ENCODE data around the gene PHLDB1. TPM values are rescaled to one million over a fixed set of nuclear protein-coding genes. Genes with fewer than 3 reads are reported as not detected.

The PHLDB1 gene
- total RNA-seq, 2 donors from 2014 or later = 60.1 to 88.6 TPM

GRCh38 chr11:118640332-118641154 is 33.1 kb downstream of the PHLDB1 start:
- H3K4me1 ChIP-seq = peaks cover 10% of the 10 kb centered on the region
- H3K9me3 ChIP-seq = no peaks in the 10 kb centered on the region
- H3K27me3 ChIP-seq = no peaks in the 10 kb centered on the region
- DNase-seq = no peak
- no peak overlapping the region for H3K27ac ChIP-seq
- no peak for TF ChIP-seq CTCF (IDR thresholded peaks at IDR 0.05)
- no peak overlapping the region for H3K4me3 ChIP-seq
- H3K36me3 ChIP-seq = peaks cover 6% of the 10 kb centered on the region
- intact Hi-C loops (cut with DNase I) = no loop called here
- H3K9ac ChIP-seq (ENCODE audit: low read depth in 2 of 2, low read length in 2 of 2) = no peak overlapping the region

- Histone ChIP-seq H3K36me3 (peaks cover 6% of the 10 kb centered on the region), H3K4me3 (no peak overlapping the region), H3K9me3 (no peaks in the 10 kb centered on the region), H3K27me3 (no peaks in the 10 kb centered on the region), H3K4me1 (peaks cover 10% of the 10 kb centered on the region), H3K27ac (no peak overlapping the region), H3K9ac (ENCODE audit: low read depth in 2 of 2, low read length in 2 of 2) (no peak overlapping the region)
- intact Hi-C loops (cut with DNase I) = no loop called here
- TF ChIP-seq CTCF (IDR thresholded peaks at IDR 0.05) = no peak
- DNase-seq = peak; percentile 80
Observed at GRCh38 chr11:118641397-118642019, 34.1 kb downstream of the PHLDB1 start.

DNA sequence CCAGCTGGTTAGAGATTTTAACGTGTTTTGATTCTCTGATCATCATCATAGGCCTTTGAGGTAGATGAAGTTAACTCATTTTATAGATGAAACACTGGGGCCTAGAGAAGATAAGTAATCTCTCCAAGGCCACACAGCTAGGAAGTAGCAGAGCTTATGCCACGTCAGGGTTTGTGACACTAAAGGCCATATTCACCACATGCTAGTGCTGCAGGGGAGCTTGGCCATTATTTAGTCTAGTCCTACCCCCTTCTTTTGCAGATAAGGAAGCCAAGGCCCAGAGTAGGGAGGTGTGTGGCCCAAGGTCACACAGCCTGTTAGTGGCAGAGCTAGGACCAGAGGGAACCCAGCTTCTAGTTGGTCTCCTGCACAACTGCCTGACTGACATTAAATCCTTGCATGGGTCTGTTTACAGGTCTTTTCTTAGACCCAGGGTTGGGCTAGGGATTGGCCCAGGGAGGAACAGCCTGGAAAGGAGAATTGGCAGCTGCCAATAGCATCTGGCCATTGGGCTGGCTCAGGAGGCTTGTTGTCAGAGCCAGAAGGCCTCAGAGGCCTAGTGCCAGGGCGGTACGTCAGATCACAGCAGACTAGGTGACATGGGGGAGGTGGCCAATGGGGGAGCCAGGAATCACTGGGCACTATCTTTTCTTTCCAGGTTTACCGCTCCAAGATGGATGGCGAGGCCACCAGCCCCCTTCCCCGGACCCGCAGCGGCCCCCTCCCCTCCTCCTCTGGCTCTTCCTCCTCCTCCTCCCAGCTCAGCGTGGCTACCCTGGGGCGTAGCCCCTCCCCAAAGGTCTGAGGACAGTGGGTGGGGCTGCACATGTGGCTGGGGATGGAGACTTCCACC is 36.0 kb downstream of the PHLDB1 start:
- TF ChIP-seq CTCF (IDR thresholded peaks at IDR 0.05) = no peak
- intact Hi-C loops (cut with DNase I) = no loop called here
- peaks cover 6% of the 10 kb centered on the region for H3K36me3 ChIP-seq
- no peak overlapping the region for H3K9ac ChIP-seq (ENCODE audit: low read depth in 2 of 2, low read length in 2 of 2)
- no peaks in the 10 kb centered on the region for H3K27me3 ChIP-seq
- no peak overlapping the region for H3K4me3 ChIP-seq
- no peaks in the 10 kb centered on the region for H3K9me3 ChIP-seq
- H3K4me1 ChIP-seq = peaks cover 10% of the 10 kb centered on the region
- no peak overlapping the region for H3K27ac ChIP-seq
- no peak for DNase-seq

GRCh38 chr11:118643995-118644345 is 36.6 kb downstream of the PHLDB1 start:
- no peak for TF ChIP-seq CTCF (IDR thresholded peaks at IDR 0.05)
- Histone ChIP-seq H3K27ac (no peak overlapping the region), H3K9ac (ENCODE audit: low read depth in 2 of 2, low read length in 2 of 2) (no peak overlapping the region), H3K9me3 (no peaks in the 10 kb centered on the region), H3K27me3 (no peaks in the 10 kb centered on the region), H3K36me3 (peaks cover 6% of the 10 kb centered on the region), H3K4me3 (no peak overlapping the region), H3K4me1 (peaks cover 10% of the 10 kb centered on the region)
- no peak for DNase-seq
- intact Hi-C loops (cut with DNase I) = no loop called here

DNA sequence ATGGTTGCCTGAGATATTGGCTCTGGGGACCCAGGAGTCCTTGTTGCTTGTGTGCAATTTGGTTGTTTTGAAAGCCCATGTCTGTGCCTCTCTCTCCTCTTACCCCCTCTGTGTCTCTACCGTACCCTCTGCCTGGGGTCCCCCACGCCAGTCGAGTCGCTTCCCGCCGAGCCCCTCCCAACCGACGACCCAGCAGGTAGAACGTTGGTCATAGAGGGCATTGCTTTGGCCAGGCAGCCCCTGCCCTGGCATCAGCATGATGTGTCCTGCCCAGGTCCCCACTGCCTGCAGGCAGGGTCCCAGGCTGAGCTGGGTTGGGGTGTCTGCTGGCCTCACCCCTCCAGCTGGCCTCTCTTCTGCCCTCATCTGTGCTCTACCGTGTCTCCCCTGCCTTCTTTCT is 37.1 kb downstream of the PHLDB1 start:
- intact Hi-C loops (cut with DNase I) = no loop called here
- Histone ChIP-seq H3K27me3 (no peaks in the 10 kb centered on the region), H3K4me3 (no peak overlapping the region), H3K9me3 (no peaks in the 10 kb centered on the region), H3K27ac (no peak overlapping the region), H3K9ac (ENCODE audit: low read depth in 2 of 2, low read length in 2 of 2) (no peak overlapping the region), H3K36me3 (peaks cover 6% of the 10 kb centered on the region), H3K4me1 (peaks cover 10% of the 10 kb centered on the region)
- TF ChIP-seq CTCF (IDR thresholded peaks at IDR 0.05) = no peak
- DNase-seq = no peak

Measured in colonic mucosa (tissue), 4 donors.